CD4-positive, alpha-beta T cell treated with Interleukin-17A for 1 hour (primary cell): ENCODE measurements around the gene CABP4.
A peak's percentile ranks its signal among the peaks of the same experiment; 100 is the strongest.

Source experiments
- DNase-seq: peaks from one replicate; pipeline ENCODE4 v3.0.0-alpha.2; 2020

CABP4 gene

DNA sequence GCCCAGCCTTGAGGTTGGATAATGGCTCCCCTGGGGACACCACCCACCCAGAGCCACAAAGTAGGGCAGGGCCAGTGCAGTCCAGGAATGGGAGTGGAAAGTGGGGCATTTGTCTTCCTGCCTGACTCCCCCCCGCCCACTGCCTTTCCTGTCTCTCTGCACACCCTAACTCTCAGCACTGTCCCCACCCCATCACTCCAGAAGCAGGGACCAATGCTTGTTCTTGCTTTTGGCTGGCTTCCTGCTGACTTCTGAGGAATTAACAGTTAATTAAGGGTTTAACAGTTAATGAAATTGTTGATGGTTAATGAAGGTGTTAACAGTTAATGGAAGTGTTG is 45.3 kb downstream of the CABP4 start:
- no peak for DNase-seq

DNA sequence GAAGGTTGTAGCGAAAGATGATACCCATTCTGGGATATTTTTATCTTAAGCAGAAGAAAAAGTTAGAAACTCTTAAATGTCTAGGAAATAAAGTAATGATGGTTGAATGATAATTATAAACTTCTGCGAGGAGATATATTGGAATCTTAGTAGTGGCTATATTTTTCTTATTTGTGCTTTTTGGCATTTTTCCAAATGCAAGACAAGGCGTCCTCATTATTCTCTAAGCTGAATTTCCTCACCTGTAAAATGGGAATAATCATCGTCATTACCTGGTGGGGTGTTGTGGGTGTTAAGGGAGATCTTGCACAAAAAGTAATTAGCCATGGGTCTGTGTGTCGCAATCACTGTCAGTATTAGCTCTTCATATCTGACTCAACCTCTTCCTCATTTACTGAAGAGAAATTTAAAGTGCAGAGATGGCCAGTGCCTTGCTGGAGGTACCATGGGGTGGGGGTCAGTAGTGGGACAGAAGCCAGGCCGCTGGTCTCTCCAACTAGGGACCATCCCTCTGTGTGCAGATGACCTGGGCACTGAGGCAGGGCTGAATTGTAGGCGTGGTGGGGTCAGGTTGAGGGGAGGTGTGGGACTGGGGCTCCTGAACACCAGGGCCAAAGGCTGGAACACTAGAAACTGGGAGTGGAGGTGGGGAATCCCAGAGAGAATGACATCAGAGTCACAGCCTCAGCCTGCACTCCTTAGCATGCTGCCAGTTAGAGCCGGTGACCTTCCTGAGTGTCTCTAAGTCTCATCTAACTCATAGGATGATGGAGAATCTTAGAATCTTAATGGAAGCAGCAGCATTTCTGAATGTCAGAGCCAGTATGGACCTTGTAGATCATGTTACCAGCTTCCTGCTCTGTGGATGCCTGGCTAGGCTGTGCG is 45.9 kb downstream of the CABP4 start:
- no peak for DNase-seq

DNA sequence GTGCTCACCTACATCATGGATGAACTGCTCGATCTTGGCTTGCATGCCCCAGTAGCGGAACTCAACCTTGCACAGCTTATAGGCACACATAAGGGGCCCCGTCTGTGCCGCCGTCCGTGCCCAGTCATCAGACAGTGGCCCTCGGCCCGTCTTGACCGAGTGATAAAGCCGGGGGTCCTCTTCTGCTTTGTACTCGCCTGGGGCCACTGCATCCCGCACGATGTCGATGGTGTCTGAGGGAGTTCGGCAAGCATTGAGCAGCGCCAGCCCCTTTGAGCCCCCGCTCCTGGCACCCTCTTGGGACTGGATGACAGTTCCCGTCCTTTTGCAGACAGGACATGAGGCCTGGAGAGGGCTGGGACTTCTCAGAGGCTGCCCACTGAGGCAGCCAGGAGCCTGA is 46.7 kb downstream of the CABP4 start:
- DNase-seq, result no peak

DNA sequence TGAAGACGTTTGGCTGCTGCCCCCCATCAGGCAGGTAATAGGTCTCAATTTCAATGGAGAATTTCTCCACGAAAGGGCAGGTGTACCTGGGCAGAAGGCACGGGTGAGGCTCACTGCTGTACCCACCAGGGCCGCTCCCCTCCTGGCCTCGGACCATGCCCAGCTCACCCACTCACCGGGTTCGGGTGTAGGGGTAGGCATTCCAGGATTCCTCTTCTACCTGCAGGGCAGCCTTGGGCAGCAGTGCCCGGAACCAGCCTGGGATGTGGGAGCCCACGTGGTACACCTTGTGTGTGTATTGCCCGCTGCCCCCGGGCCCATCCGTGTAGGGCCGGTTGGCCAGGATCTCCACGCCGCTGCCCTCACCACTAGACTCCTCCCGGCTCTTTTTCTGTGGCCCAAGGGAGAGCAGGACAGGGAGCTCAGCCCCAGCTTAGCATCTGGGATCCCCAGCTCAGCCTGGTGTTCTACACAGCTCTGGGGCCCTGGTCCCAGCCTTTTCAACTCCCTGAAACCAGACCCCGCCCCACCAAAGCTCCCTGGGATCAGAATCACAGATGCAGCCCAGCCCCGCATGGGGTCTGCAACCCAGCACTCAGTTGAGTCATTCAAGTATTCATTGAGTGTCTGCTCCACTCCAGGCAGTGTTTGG is 47.3 kb downstream of the CABP4 start:
- DNase-seq, result no peak

DNA sequence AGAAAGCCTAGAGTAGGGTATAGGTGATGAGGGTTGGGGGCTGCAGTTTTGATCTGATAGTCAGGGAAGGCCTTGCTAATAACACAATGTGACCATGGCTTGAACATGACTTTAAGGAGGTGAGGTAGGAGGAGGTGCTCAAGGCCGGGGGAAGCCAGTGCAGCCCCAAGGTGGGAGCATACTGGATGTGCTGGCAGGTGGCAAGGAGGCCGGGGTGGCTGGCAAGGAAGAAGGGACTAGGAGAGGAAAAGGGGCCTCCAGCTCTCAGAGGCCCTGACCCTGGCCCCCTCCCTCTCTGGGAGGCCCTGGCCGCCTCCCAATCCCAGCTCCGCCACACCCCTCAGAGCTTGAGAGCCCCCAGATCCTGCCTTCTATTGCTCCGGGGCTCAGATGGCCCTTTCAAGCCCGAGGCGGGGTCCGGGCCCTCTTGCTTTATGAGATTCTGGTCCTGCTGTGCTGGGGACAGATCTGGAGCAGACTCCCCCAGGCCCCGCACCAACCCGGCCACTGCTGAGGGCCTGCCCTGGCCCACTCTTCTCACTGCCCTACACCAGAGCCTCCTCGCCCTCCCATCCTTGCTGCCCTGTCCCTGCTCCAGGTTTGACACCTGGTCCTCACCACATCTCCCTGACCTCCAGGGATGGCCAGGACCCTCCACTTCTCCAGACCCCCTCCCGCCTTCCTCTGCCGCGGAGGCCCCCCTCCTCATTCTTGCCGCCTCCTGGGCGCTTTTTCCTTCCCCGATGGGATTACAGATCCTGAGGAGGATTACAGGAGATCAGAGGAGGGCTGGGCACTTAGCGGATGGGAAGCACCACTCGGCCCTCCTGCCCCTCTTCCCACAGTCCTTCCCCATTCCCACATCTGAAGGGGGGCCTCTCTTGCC is 48.2 kb downstream of the CABP4 start:
- DNase-seq, result no peak

DNA sequence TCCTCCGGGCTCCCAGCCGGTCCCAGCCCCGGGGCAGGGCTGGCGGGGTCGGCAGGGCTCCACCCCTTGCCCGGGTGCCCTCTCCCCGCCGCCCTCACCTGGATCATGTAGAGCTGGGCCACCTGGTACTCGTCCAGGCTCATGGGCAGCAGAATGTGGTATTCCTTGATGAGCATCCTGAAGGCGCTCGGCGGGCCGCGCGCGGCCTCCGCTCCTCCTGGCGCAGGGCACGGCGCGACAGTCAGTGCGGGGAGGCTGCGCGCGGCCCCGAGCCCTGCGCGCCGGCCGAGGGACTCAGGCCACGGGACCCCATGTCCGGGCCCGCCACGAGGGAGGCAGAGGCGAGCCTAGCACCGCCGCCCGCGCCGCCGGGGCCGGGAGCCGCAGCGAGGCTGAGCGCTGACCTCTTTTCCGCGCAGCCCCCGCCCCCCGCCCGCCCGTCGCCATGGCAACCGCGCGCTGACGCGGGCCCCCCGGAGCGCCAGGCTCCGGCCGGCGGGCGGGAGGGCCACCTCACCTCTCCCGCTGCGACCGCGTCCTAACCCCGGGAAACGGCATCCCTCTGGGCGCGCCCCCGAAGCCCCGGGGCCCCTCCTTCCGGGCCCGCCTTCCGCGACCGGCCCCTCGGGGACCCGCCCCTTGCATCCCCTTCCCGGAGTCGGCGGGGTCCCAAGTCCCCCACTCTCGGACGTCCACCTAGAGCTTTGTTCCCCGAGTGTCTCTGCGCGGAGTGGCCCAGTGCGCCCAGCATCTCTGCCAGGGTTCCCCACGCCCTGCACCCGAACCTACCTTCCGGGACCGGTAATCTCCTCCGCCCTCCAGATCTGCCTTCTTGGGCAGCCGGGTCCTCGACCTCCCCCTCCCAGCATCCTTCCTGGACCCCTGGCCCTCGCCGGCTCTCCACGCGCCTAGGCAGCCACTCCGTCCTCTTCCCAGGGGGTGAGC is 49.1 kb downstream of the CABP4 start:
- peak; percentile 49 for DNase-seq

DNA sequence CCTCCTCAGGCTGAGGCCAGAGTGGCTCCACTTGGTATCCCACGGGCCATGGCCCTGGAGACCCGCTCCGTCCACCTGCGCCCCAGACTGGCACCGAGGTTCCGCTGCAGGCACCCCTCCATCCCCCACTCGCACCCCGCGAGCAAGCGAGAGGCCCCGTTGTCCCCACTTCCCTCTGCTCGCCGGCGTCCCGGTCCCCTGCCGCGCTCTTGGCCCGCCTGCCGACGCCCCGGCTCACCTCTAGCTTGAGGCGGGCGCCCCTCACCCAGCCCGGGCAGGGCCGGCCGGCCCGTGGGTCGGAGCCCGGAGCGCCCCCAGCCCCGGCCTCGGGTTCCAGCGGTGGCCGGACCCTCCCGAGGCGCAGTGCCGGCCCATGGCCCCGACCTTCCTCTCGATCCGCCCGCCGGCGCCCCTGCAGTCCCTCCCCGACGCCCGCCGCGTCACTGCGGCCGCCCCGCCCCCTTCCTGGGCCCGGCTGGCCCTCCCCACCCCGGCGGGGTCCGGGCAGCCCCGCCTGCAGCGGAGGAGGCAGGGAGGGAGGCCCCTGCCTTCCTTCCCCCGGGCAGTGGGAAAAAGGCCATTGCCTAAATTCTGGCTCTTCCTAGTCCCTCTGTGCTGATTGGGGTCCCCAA is 49.9 kb downstream of the CABP4 start, which contains the start of gene PITPNM1:
Gene PITPNM1, minus strand, starts transcription at position 414 of the 632 bp plus-strand sequence. CDS start 1,183 bp downstream, outside the sequence.
- peak; percentile 75 for DNase-seq

DNA sequence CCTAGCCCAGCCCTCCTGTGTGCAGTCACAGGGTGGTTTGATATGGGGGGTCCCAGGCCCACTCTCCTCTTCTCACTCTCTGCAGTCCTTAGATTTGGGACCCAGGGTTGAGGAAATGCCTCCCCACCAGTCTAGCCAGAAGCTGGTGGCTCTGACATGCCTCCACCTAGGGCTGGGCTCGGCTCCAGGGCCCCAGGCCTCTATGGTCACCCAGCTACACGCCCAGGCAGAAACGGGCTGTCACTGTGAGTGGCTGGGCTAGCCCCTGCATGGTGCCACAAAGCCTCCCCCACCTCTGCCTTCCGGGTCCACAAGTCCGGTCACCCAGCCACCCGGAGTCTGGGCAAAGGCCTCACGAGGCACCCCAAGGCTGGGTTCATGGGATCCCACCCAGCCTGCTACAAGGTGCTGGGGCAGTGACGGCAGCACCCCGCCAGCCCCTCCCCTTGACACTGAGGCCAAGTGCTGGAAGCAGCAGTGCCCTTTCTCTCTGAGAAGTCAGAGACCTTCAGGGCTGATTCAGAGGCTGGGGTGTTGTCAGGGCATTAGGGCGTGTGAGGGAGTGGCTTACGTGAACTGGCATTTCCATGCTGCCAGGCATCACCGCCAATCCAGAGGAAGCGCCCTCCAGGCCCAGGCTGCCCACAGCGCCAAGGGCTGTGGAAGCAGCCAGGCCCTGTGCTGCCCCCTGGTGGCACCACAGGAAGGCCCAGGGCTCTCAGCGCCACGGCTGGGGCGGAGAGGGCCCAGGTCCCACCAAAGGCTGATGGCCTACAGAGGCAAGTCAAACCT is 50.6 kb downstream of the CABP4 start:
- DNase-seq, result peak; percentile 92

DNA sequence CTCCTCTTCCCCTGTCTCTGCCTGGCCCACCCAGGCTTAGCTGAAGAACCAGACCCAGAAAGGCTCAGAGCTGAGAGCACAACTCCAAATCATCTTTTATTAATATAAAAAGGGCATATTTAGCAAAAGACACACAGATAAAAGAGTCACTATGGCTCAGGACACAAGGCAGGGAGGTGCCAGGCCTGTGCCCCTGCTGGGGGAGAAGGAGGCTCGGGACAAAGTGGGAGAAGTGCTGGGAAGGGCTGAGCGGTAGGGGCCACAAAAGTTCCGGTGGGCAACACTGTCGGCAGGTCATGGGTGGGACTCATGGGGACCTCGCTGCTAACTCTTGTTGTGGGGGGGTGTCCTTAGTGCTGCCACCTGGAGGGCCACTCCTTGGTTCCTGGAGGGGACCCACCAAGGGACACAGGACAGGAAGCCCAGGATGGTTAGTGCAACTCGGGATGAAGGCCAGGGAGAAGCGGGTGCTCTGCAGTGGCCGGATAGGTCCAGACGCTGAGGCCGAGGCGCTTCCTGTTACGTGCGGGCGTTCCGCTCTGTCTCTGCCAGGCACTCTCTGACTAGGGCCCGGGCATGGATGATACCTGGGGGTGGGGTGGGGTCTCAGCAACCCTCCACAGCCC is 51.4 kb downstream of the CABP4 start:
- no peak for DNase-seq

DNA sequence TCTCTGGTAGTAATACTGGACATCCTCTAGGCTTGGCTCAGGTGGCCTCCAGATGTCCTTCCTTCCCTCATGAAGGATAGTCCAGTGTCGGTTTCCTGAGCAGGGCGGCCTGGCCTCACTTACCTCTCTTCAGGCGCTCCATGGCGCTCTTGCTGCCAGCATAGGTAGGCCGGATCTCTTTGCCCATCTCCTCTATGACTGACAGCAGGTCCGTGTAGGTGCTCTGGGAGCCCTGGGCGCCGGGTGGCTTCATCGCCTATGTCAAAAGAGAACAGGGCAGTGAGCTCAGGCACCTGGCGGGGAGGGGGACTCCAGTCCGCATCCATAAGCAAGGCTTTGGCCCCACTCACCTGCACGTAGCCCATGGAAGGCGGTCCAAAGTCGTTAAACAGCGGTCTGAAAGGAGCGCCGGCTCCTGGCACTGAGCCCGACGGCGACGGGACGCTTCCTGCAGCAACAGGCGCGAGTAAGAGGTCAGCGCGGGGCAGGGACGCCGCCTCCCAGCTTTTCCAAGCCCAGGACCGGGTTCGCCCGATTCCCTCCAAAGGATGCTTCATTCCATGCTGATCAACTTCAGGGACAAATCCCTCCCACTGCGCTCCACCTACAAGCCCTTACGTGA is 52.2 kb downstream of the CABP4 start:
- DNase-seq, result no peak

DNA sequence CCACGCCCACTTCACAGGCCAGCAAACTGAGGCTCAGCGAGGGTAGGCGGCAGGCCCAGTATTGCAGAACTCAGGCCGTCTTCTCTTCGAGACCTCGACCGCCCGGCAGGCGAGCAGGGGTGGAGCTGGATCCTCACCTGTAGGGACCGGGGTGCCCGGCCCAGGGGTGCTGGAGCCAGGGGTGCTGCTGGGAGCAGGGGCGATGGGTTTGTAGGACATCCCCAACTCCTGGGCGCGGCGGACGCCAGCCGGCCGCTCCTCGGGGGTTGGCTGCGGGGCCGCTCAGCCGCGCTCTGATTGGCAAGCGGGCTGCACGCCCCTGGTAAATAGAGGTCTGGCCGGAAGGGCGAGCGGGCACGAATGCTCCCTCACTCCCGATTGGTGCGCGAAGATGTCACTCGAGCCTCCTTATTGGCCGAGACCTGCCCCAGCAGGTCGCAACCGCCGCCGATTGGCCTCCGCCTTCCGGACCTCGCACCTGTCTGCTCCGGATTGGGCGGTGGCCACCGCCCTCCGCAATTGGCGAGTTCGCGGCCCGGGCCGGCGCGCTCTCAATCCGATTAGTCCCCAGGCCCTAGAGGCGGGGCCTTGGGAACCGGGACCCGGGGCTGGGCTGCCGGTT is 52.8 kb downstream of the CABP4 start, which contains the start of gene CDK2AP2:
Gene CDK2AP2, minus strand, starts transcription at position 299 of the 622 bp plus-strand sequence. Its CDS starts 80 bp downstream, at position 219.
- DNase-seq, result peak; percentile 98

DNA sequence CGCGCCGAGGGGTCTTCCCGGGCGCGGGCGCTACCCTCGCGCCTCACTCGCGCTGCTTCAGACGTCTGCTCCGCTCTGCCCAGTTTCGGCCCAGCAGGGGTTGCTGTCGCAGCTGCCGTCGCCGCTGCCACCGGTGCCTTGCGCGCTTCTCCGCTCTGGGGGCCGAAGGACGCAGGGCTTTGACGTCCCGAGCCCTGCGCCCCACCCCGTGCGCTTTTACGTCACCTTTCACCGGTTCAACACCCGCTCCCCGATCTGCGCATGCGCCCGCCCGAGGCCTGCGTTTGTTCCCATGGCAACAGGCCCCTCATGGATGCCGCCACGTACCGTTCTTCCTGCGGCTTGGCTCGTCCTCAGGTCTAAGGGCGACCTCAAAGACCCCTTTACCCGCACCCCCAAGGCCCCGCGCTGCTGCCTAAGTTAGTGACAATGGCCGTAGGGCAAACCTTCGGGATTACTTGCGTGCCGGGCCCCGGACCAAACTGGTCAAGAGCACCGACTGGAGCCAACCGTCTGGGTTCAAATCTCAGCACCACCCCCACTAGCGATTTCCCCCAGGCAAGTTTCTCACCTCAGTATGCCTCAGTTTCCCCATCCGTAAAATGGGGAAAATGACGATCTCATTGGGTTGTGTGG is 53.5 kb downstream of the CABP4 start:
- peak; percentile 98 for DNase-seq

DNA sequence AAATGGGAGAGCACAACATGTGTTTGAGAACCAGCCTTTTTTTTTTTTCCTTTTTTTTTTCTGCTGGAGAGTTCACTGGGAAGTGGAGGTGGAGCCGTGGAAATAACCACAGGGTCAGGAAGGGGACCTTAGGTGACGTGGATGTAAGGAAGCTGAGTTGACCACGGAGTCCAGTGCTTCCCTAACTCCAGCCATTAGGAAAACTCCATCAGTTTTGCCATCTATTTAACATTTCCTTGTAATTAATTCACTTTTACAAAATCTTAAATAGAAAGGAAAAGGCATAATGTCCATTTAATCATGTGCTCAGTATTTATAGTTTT is 54.8 kb downstream of the CABP4 start:
- DNase-seq, result no peak
